SHP77 (cell line): ENCODE results near the gene CDHR1.

ENCODE experiments used
- DNase-seq, 2 experiments: peaks; one replicate each; lab custom pipeline; 2025; lab: John Stamatoyannopoulos, UW

The CDHR1 gene

DNA sequence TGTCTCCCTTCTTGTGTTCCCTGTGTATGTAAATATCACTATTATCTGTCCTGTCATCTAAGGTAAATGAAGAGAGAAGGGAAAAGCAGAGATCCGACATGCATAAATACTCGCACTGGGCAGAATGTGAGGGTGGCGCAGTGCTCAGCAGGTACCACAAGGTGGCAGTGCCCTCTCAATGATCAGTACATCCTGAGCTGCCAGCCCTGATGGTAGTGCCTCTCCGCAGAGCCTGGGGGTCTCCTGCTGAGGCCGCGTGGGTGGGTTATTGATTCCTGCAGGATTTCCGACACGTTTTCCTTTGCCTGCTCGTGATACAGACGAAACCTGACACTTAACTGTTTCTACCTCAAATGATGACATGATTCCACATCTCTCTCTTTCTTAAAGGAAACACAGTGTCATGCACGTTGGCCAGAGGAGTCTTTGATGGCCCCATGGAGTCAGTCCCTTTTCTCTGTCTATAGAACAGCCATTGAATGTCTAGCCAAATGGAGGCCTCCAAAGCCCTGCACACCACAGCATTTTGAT, 70.3 kb downstream of the CDHR1 start:
- peak; percentile 35 to 36 for DNase-seq

DNA sequence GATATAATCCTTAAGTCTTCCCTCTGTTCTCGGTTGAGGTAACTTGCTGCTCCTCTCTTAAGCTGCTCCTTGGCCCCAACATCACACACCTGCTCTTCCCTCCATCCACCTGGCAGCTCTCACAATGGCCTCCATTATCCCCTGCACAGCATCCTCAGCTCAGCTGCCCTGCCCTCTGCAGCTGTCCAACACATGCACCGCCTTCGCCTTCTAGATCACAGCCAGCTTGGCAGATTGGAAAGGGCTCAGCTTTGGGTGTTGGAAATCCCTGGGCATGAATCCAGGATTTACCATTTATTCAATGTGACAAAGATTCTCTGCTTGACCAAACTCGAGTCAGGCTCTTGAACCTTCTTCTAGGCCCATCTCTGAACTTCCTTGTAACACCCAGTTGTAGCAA, 71.1 kb downstream of the CDHR1 start:
- DNase-seq: peak in 1 of 2 experiments; percentile 63

DNA sequence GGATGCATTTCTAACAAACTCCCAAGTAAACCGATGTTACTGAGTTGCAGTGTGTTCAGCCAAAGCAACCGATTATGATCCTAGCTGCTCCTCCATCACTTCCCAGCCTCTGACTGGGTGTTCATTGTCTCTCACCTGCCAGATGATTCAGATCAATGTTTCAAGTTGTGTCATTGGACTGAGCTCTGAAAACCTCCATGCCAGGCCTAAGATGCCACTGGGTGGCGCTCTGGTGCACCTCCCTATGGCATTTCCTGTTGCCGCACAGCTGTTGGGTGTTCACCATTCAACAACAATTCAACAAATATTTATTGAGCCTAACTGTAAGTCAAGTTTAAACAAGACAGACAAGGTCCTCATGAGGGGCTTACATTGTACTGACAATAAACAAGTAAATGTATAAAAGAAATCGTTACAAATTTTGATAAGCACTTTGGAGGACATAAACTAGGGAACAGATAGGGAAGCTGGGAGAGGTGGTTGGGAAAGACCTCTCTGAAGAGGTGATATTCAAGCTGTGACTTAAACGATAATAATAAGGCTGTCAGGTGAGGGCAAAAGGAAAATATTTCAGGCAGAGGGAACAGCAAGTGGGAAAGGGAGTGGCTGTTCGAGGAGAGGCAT, 73.3 kb downstream of the CDHR1 start:
- peak; percentile 20 to 40 for DNase-seq

DNA sequence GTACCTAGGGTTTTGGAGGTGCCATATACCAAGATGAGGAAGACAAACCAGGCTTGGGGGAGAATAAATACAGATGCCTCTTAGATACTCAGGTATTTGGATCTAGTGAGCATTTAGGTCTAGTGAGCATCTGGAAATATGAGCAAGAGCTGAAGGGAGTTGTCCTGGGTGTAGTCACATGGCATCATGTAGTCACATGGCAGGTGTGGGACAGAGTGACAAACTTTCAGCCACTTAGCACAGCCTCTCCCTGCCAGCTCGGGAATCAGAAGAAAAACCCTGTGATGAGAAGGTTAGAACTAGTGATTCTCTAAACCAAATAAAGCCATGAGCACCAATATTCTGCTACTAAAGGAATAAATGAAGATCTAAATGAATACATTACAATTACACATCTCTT, 74.8 kb downstream of the CDHR1 start:
- no peak for DNase-seq
